HG03060 (cell line): Measurements from ENCODE around the gene PAK5.
"Not testable (repeated sequence)": the region's sequence is repeated elsewhere in the genome, so short reads cannot be mapped to it uniquely, and the experiment has no call there.

Experiments
- ATAC-seq: cut with Tn5 transposase; IDR thresholded peaks from one replicate; pipeline ENCODE4 v1.9.1; 2021; ENCODE audit warnings: low read depth, moderate number of reproducible peaks; ENCODE audit not compliant: unreplicated experiment

The PAK5 gene

GRCh38 chr20:9686866-9687265 lies 152.0 kb downstream of the PAK5 start:
- no peak for ATAC-seq

GRCh38 chr20:9686455-9686854 lies 152.4 kb downstream of the PAK5 start:
- ATAC-seq: no peak

GRCh38 chr20:9686001-9686400 lies 152.9 kb downstream of the PAK5 start:
- no peak for ATAC-seq

- ATAC-seq: no peak
Observed at GRCh38 chr20:9685011-9685410, 153.9 kb downstream of the PAK5 start.

GRCh38 chr20:9677100-9677623 lies 161.7 kb downstream of the PAK5 start:
- no peak for ATAC-seq

- no peak for ATAC-seq
Observed at GRCh38 chr20:9672981-9673380, 165.9 kb downstream of the PAK5 start.

- ATAC-seq: no peak
Observed at GRCh38 chr20:9672027-9672426, 166.8 kb downstream of the PAK5 start.

- ATAC-seq: no peak
Observed at GRCh38 chr20:9668381-9668780, 170.5 kb downstream of the PAK5 start.

GRCh38 chr20:9663423-9663822 lies 175.5 kb downstream of the PAK5 start:
- no peak for ATAC-seq

GRCh38 chr20:9660236-9660868 lies 178.5 kb downstream of the PAK5 start:
- ATAC-seq: no peak

- no peak for ATAC-seq
Observed at GRCh38 chr20:9647741-9648140, 191.1 kb downstream of the PAK5 start.

GRCh38 chr20:9646375-9646774 lies 192.5 kb downstream of the PAK5 start:
- no peak for ATAC-seq

- ATAC-seq: no peak
Observed at GRCh38 chr20:9642882-9643281, 196.0 kb downstream of the PAK5 start.

GRCh38 chr20:9641499-9642000 lies 197.3 kb downstream of the PAK5 start:
- not testable (repeated sequence) for ATAC-seq

GRCh38 chr20:9637889-9638288 lies 201.0 kb downstream of the PAK5 start:
- no peak for ATAC-seq

GRCh38 chr20:9635750-9636149 lies 203.1 kb downstream of the PAK5 start:
- ATAC-seq: no peak

- ATAC-seq: no peak
Observed at GRCh38 chr20:9634327-9634726, 204.5 kb downstream of the PAK5 start.

- ATAC-seq: no peak
Observed at GRCh38 chr20:9632991-9633390, 205.9 kb downstream of the PAK5 start.

GRCh38 chr20:9632265-9632664 lies 206.6 kb downstream of the PAK5 start:
- no peak for ATAC-seq

GRCh38 chr20:9630554-9630953 lies 208.3 kb downstream of the PAK5 start:
- ATAC-seq: no peak

- ATAC-seq: no peak
Observed at GRCh38 chr20:9629831-9630230, 209.0 kb downstream of the PAK5 start.

- no peak for ATAC-seq
Observed at GRCh38 chr20:9628589-9628988, 210.3 kb downstream of the PAK5 start.
